Neural cell (in vitro differentiated cells): Measurements from ENCODE around the gene L2HGDH. TPM values are rescaled to one million over a fixed set of nuclear protein-coding genes. Genes with fewer than 3 reads are reported as not detected.

ENCODE experiments used
- H2AFZ ChIP-seq: fragments of 200-600, 300-800 bp; sonication (generic), shearing (Covaris generic); 2 replicates; pipeline ENCODE4 v1.6.0; 2014; ENCODE audit warnings: low read depth, mild to moderate bottlenecking, antibody characterized with exemption, low read length, moderate library complexity
- H3F3A ChIP-seq: fragments of 200-600 bp; shearing (Covaris generic); 2 replicates; pipeline ENCODE4 v1.6.1; 2016; ENCODE audit warnings: mild to moderate bottlenecking, moderate library complexity, mixed read lengths, antibody characterized with exemption, low read length; ENCODE audit not compliant: insufficient read depth, poor library complexity, severe bottlenecking
- H3K27ac ChIP-seq: fragments of 200-600, 300-800 bp; sonication (generic), shearing (Covaris generic); 2 replicates; pipeline ENCODE4 v1.5.1; 2014; ENCODE audit warnings: mild to moderate bottlenecking, low read length, moderate library complexity
- H3K27me3 ChIP-seq: fragments of 300-800, 200-600 bp; sonication (generic), shearing (Covaris generic); 2 replicates; pipeline ENCODE4 v1.6.0; 2014; ENCODE audit warnings: mild to moderate bottlenecking, low read depth, low read length, moderate library complexity; ENCODE audit not compliant: insufficient read depth
- H3K36me3 ChIP-seq: fragments of 300-800, 200-600 bp; sonication (generic), shearing (Covaris generic); 2 replicates; pipeline ENCODE4 v1.5.1; 2014; ENCODE audit warnings: mild to moderate bottlenecking, antibody characterized with exemption, low read length, moderate library complexity; ENCODE audit not compliant: insufficient read depth
- H3K4me2 ChIP-seq: fragments of 300-800, 200-600 bp; sonication (generic), shearing (Covaris generic); 2 replicates; pipeline ENCODE4 v1.6.0; 2014; ENCODE audit warnings: mild to moderate bottlenecking, low read length
- H3K4me3 ChIP-seq: fragments of 300-800, 200-600 bp; sonication (generic), shearing (Covaris generic); 2 replicates; pipeline ENCODE4 v1.5.1; 2014; ENCODE audit warnings: mild to moderate bottlenecking, low read length, moderate library complexity
- H3K79me2 ChIP-seq: fragments of 200-600 bp; shearing (Covaris generic); replicated peaks from 2 replicates; pipeline ENCODE4 v1.6.0; 2014; ENCODE audit warnings: mild to moderate bottlenecking, low read length, moderate library complexity; ENCODE audit not compliant: insufficient read depth
- H3K9ac ChIP-seq: fragments of 300-800, 200-600 bp; sonication (generic), shearing (Covaris generic); 2 replicates; pipeline ENCODE4 v1.6.1; 2016; ENCODE audit warnings: mild to moderate bottlenecking, low read length, mixed read lengths
- H3K9me2 ChIP-seq: fragments of 200-600 bp; shearing (Covaris generic); 2 replicates; pipeline ENCODE4 v1.6.1; 2016; ENCODE audit warnings: mild to moderate bottlenecking, low read length, mixed read lengths; ENCODE audit not compliant: insufficient read depth
- H3K9me3 ChIP-seq: fragments of 200-600, 300-800 bp; sonication (generic), shearing (Covaris generic); 2 replicates; pipeline ENCODE4 v1.6.1; 2016; ENCODE audit warnings: mild to moderate bottlenecking, mixed run types, low read length, moderate library complexity, mixed read lengths
- H4K20me1 ChIP-seq: fragments of 200-600 bp; shearing (Covaris generic); 2 replicates; pipeline ENCODE4 v1.6.1; 2016; ENCODE audit warnings: mild to moderate bottlenecking, mixed run types; ENCODE audit not compliant: insufficient read depth
- EP300 ChIP-seq: fragments of 450-650 bp; conservative IDR thresholded peaks from 2 replicates; pipeline ENCODE4 v1.6.1; 2014; ENCODE audit warnings: antibody characterized with exemption, mild to moderate bottlenecking, moderate library complexity; ENCODE audit not compliant: poor library complexity, severe bottlenecking
- EZH2 ChIP-seq: fragments of 200-600, 300-800 bp; shearing (Covaris generic), sonication (generic); IDR thresholded peaks from 2 replicates; pipeline ENCODE4 v1.6.1; 2014; ENCODE audit warnings: antibody characterized with exemption, low read length, borderline replicate concordance, mild to moderate bottlenecking; ENCODE audit not compliant: insufficient read depth, poor library complexity, severe bottlenecking
- MXI1 ChIP-seq: fragments of 450-650 bp; conservative IDR thresholded peaks from 2 replicates; pipeline ENCODE4 v1.6.1; 2014; ENCODE audit warnings: antibody characterized with exemption, mild to moderate bottlenecking; ENCODE audit not compliant: poor library complexity, severe bottlenecking
- POLR2AphosphoS5 ChIP-seq: IDR thresholded peaks from 2 replicates; pipeline ENCODE4 v1.6.1; 2012
- RAD21 ChIP-seq: fragments of 450-650 bp; conservative IDR thresholded peaks from 2 replicates; pipeline ENCODE4 v1.6.1; 2014; ENCODE audit warnings: antibody characterized with exemption, mild to moderate bottlenecking, moderate library complexity
- SMC3 ChIP-seq: fragments of 450-650 bp; conservative IDR thresholded peaks from 2 replicates; pipeline ENCODE4 v1.6.1; 2014; ENCODE audit warnings: antibody characterized with exemption, mild to moderate bottlenecking, moderate library complexity; ENCODE audit not compliant: poor library complexity
- TAF1 ChIP-seq: IDR thresholded peaks from 2 replicates; pipeline ENCODE4 v1.6.1; 2012; ENCODE audit warnings: low read depth
- polyA plus RNA-seq: library from polyadenylated mRNA; depleted of rRNA; stranded (reverse); fragments of >200 nt; gene quantifications from 2 replicates; pipeline ENCODE4 v1.2.3, GENCODE V29; 2014
- TF ChIP-seq, protein P1 (sequence below): fragments of 450-650 bp; IDR thresholded peaks from 2 replicates; pipeline ENCODE4 v1.5.1; 2014; ENCODE audit warnings: antibody characterized with exemption, mild to moderate bottlenecking, moderate library complexity; ENCODE audit not compliant: poor library complexity, severe bottlenecking
- TF ChIP-seq, protein P2 (sequence below): IDR thresholded peaks from 2 replicates; pipeline ENCODE4 v1.6.1; 2012; ENCODE audit warnings: borderline replicate concordance

Gene L2HGDH
- polyA plus RNA-seq, 1 donor from 2014 or later = 8.9 TPM

DNA sequence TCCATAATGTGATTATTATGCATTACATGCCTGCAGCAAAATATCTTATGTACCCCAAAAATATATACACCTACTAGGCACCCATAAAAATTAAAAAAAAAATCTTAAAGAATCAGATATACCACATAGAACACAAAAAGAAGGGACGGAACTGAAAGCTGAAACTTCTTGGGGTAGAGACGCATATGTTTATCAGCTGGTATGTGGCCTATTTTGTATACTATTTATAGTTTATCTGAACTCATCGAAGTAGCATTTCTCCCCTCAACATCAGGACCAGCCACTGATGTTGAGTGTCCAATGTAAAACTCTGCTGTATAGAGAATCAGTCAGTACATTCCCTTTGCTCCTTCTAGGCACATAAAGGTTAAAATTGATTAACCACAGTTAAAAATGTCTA, 57.8 kb downstream of the L2HGDH start:
- Histone ChIP-seq H3K27ac (no peak overlapping the region), H3K4me2 (no peak overlapping the region), H2AFZ (no peak overlapping the region), H3K4me3 (no peak overlapping the region), H3K9me2 (no peaks in the 10 kb centered on the region), H3K27me3 (no peaks in the 10 kb centered on the region), H3K36me3 (no peaks in the 10 kb centered on the region), H3F3A (no peaks in the 10 kb centered on the region), H4K20me1 (no peaks in the 10 kb centered on the region), H3K9me3 (no peaks in the 10 kb centered on the region), H3K9ac (no peak overlapping the region), H3K79me2 (no peaks in the 10 kb centered on the region)
- no peak for TF ChIP-seq EP300
- TF ChIP-seq, protein P1, sequence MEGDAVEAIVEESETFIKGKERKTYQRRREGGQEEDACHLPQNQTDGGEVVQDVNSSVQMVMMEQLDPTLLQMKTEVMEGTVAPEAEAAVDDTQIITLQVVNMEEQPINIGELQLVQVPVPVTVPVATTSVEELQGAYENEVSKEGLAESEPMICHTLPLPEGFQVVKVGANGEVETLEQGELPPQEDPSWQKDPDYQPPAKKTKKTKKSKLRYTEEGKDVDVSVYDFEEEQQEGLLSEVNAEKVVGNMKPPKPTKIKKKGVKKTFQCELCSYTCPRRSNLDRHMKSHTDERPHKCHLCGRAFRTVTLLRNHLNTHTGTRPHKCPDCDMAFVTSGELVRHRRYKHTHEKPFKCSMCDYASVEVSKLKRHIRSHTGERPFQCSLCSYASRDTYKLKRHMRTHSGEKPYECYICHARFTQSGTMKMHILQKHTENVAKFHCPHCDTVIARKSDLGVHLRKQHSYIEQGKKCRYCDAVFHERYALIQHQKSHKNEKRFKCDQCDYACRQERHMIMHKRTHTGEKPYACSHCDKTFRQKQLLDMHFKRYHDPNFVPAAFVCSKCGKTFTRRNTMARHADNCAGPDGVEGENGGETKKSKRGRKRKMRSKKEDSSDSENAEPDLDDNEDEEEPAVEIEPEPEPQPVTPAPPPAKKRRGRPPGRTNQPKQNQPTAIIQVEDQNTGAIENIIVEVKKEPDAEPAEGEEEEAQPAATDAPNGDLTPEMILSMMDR = no peak
- no peak for TF ChIP-seq MXI1
- no peak for TF ChIP-seq TAF1
- no peak for TF ChIP-seq EZH2
- no peak for TF ChIP-seq RAD21
- TF ChIP-seq SMC3 = no peak
- TF ChIP-seq, protein P2, sequence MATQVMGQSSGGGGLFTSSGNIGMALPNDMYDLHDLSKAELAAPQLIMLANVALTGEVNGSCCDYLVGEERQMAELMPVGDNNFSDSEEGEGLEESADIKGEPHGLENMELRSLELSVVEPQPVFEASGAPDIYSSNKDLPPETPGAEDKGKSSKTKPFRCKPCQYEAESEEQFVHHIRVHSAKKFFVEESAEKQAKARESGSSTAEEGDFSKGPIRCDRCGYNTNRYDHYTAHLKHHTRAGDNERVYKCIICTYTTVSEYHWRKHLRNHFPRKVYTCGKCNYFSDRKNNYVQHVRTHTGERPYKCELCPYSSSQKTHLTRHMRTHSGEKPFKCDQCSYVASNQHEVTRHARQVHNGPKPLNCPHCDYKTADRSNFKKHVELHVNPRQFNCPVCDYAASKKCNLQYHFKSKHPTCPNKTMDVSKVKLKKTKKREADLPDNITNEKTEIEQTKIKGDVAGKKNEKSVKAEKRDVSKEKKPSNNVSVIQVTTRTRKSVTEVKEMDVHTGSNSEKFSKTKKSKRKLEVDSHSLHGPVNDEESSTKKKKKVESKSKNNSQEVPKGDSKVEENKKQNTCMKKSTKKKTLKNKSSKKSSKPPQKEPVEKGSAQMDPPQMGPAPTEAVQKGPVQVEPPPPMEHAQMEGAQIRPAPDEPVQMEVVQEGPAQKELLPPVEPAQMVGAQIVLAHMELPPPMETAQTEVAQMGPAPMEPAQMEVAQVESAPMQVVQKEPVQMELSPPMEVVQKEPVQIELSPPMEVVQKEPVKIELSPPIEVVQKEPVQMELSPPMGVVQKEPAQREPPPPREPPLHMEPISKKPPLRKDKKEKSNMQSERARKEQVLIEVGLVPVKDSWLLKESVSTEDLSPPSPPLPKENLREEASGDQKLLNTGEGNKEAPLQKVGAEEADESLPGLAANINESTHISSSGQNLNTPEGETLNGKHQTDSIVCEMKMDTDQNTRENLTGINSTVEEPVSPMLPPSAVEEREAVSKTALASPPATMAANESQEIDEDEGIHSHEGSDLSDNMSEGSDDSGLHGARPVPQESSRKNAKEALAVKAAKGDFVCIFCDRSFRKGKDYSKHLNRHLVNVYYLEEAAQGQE = no peak
- TF ChIP-seq POLR2AphosphoS5 = no peak

DNA sequence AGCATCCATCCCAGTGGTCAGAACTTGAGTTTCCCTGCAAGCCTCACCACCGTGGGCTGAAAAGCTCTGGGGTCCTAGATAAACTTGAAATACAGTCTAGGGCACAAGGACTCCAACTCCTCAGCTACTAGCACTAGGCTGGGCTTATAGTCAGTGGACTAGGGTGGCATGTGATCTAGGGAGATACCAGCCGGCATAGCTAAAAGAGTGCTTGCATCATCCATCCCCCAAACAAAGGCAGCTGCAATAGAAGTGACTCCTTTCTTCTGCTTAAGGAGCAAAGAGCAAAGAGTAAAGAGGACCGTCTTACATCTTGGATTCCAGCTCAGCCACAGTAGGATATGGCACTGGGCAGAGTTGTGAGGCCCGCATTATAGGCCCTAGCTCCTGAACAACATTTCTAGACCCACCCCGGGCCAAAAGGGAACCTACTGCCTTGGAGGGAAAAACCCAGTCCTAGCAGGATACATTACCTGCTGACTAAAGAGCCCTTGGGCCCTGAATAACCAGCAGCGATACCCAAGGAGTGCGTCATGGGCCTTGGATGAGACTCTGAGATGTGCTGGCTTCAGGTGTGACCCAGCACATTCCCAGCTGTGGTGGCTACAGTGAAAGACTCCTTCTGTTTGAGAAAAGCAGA, 62.8 kb downstream of the L2HGDH start:
- Histone ChIP-seq H3K9me3 (no peaks in the 10 kb centered on the region), H3K27ac (no peak overlapping the region), H3K9ac (no peak overlapping the region), H4K20me1 (no peaks in the 10 kb centered on the region), H3K36me3 (no peaks in the 10 kb centered on the region), H3F3A (no peaks in the 10 kb centered on the region), H3K27me3 (no peaks in the 10 kb centered on the region), H3K4me2 (no peak overlapping the region), H3K9me2 (no peaks in the 10 kb centered on the region), H3K4me3 (no peak overlapping the region), H3K79me2 (no peaks in the 10 kb centered on the region), H2AFZ (no peak overlapping the region)
- TF ChIP-seq EZH2 (no peak), RAD21 (no peak)
- TF ChIP-seq, protein P2 = no peak
